GM23248 (cell line): ENCODE data around the gene SEC14L1. TPM values are rescaled to one million over a fixed set of nuclear protein-coding genes. Genes with fewer than 3 reads are reported as not detected.
"Not testable (repeated sequence)": the region's sequence is repeated elsewhere in the genome, so short reads cannot be mapped to it uniquely, and the experiment has no call there.

Source experiments
- DNase-seq: peaks from one replicate; pipeline ENCODE4 v3.0.0-alpha.2; 2015
- H2AFZ ChIP-seq: fragments of 200-600 bp; sonication (generic); 2 replicates; pipeline ENCODE4 v1.6.1; 2016; ENCODE audit warnings: antibody characterized with exemption
- H3F3A ChIP-seq: fragments of 200-600 bp; sonication (generic); 2 replicates; pipeline ENCODE4 v1.6.1; 2016; ENCODE audit warnings: mild to moderate bottlenecking, antibody characterized with exemption, mixed run types; ENCODE audit not compliant: insufficient read depth
- H3K27ac ChIP-seq: fragments of 200-600 bp; sonication (generic); 2 replicates; pipeline ENCODE4 v1.5.1; 2016; ENCODE audit warnings: mild to moderate bottlenecking
- H3K27me3 ChIP-seq: fragments of 200-600 bp; sonication (generic); replicated peaks from 2 replicates; pipeline ENCODE4 v1.6.1; 2016; ENCODE audit warnings: mild to moderate bottlenecking; ENCODE audit not compliant: insufficient read depth
- H3K36me3 ChIP-seq: fragments of 200-600 bp; sonication (generic); 2 replicates; pipeline ENCODE4 v1.6.1; 2016; ENCODE audit warnings: low read depth, mild to moderate bottlenecking
- H3K4me1 ChIP-seq: fragments of 200-600 bp; sonication (generic); 2 replicates; pipeline ENCODE4 v1.6.1; 2016; ENCODE audit warnings: mild to moderate bottlenecking; ENCODE audit not compliant: insufficient read depth
- H3K4me2 ChIP-seq: fragments of 200-600 bp; sonication (generic); one replicate; pipeline ENCODE4 v1.6.1; 2016; ENCODE audit warnings: mild to moderate bottlenecking; ENCODE audit not compliant: unreplicated experiment
- H3K4me3 ChIP-seq: fragments of 200-600 bp; sonication (generic); 2 replicates; pipeline ENCODE4 v1.5.1; 2016; ENCODE audit warnings: mild to moderate bottlenecking
- H3K79me2 ChIP-seq: fragments of 200-600 bp; sonication (generic); 2 replicates; pipeline ENCODE4 v1.6.1; 2016; ENCODE audit warnings: mild to moderate bottlenecking; ENCODE audit not compliant: insufficient read depth
- H3K9ac ChIP-seq: fragments of 200-600 bp; sonication (generic); 2 replicates; pipeline ENCODE4 v1.6.1; 2016; ENCODE audit warnings: mild to moderate bottlenecking
- H3K9me2 ChIP-seq: fragments of 200-600 bp; sonication (generic); 2 replicates; pipeline ENCODE4 v1.6.1; 2016; ENCODE audit warnings: mixed run types, mild to moderate bottlenecking, moderate library complexity; ENCODE audit not compliant: insufficient read depth
- H3K9me3 ChIP-seq: fragments of 200-600 bp; sonication (generic); one replicate; pipeline ENCODE4 v1.6.1; 2017; ENCODE audit warnings: low read depth
- H4K20me1 ChIP-seq: fragments of 200-600 bp; sonication (generic); 2 replicates; pipeline ENCODE4 v1.6.0; 2016; ENCODE audit not compliant: insufficient read depth
- EZH2 ChIP-seq: fragments of 200-600 bp; sonication (generic); IDR thresholded peaks from 2 replicates; pipeline ENCODE4 v1.6.1; 2018; ENCODE audit warnings: antibody characterized with exemption, mild to moderate bottlenecking; ENCODE audit not compliant: insufficient read depth, poor library complexity, severe bottlenecking
- EZH2phosphoT487 ChIP-seq: fragments of 200-600 bp; sonication (generic); IDR thresholded peaks from 2 replicates; pipeline ENCODE4 v1.6.1; 2018; ENCODE audit warnings: antibody characterized with exemption, moderate library complexity, mild to moderate bottlenecking, low read depth; ENCODE audit not compliant: insufficient read depth
- WGBS, 2 experiments: methylation state at CpG; one replicate each; pipeline ENCODE4 v1.1.6; 2015 to 2017; ENCODE audit warnings: low lambda C conversion rate in 2 of 2, low coverage in 1 of 2; ENCODE audit errors: missing lambda C conversion rate in 2 of 2; 5-methylcytosine and 5-hydroxymethylcytosine counted together
- in situ Hi-C: fragments of 300-500 bp; cut with MboI; formaldehyde crosslinking; loops from 2 replicates; pipeline ENCODE4 v1.15.0; 2020
- polyA plus RNA-seq: library from polyadenylated mRNA; unstranded; fragments of >200 nt; fragmentation: Nextera tagmentation; extraction: Ambion mirVana; gene quantifications from 2 replicates; pipeline ENCODE4 v1.2.1, GENCODE V29; 2016
- total RNA-seq: library from RNA; depleted of rRNA; stranded (reverse); fragments of >200 nt; shearing (Covaris generic); gene quantifications from 2 replicates; pipeline ENCODE4 v1.2.3, GENCODE V29; 2014

Gene SEC14L1
- total and polyA plus RNA-seq, 2 experiments from 2014 or later, result 24.4 to 26.8 TPM

DNA sequence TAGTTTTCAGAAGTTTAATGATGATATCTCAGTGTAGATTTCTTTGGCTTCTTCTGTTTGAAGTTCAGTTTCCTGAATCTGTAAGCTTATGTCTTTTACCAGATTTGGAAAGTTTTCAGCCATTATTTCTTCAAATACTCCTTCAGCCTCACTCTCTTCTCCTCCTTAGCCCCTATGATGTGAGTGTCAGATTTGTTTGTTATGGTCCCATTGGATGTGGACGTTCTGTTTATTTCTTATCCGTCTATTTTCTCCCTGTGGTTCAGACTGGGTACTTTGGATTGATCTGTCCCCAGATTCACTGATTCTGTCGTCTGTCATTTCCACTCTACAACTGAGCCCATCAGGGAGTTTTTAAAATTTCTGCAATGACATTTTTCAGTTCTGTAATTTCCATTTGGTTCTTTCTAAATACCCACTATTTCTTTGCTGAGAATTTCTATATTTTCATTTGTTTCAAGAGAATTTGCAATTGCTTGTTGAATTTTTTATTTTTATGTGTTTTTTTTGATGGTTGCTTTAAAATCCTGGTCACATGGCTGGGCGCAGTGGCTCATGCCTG, 110.9 kb downstream of the SEC14L1 start:
- Histone ChIP-seq H3K9me3 (no peaks in the 10 kb centered on the region), H3K79me2 (no peaks in the 10 kb centered on the region), H4K20me1 (no peaks in the 10 kb centered on the region), H3K4me2 (peak overlapping the region; percentile 51), H3K4me3 (no peak overlapping the region), H3K9me2 (no peaks in the 10 kb centered on the region), H3K9ac (peak overlapping the region; percentile 56; the same call in 1 of the 2 replicates), H3F3A (peaks cover 14% of the 10 kb centered on the region), H3K27ac (peak overlapping the region; percentile 73), H3K27me3 (no peaks in the 10 kb centered on the region), H3K4me1 (peaks cover 31% of the 10 kb centered on the region), H3K36me3 (no peaks in the 10 kb centered on the region), H2AFZ (peak overlapping the region; percentile 26)
- TF ChIP-seq EZH2 (no peak), EZH2phosphoT487 (no peak)
- in situ Hi-C loops, result no loop called here
- 69 to 71% methylated on average over 4 of the region's 4 CpGs for WGBS, 2 experiments
- no peak for DNase-seq

DNA sequence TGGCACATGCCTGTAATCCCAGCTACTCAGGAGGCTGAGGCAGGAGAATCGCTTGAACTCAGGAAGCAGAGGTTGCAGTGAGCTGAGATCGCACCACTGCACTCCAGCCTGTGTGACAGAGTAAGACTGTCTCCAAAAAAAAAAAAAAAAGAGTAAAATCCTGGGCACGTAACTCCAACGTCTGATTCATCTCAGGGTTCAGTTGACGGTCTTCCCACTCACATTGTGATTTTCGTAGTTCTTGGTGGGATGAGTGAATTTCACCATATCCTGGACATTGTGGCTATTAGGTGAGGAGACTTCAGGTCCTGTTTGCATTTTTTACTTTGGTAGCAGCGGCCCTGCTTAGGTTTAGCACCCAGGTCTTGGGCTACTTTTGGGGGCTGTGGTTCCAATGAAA, 111.5 kb downstream of the SEC14L1 start:
- 15 to 16% methylated on average over 7 of the region's 7 CpGs for WGBS, 2 experiments
- Histone ChIP-seq H3K9ac (peak overlapping the region; percentile 56; the same call in 1 of the 2 replicates), H3F3A (peaks cover 14% of the 10 kb centered on the region), H3K4me1 (peaks cover 31% of the 10 kb centered on the region), H2AFZ (peak overlapping the region; percentile 26), H3K27ac (peak overlapping the region; percentile 73), H3K4me2 (peak overlapping the region; percentile 51)
- H3K9me2 ChIP-seq, H4K20me1 ChIP-seq, H3K4me3 ChIP-seq, in situ Hi-C loops, H3K36me3 ChIP-seq, H3K79me2 ChIP-seq, H3K9me3 ChIP-seq, H3K27me3 ChIP-seq: not testable (repeated sequence)
- peak; percentile 87 for DNase-seq

DNA sequence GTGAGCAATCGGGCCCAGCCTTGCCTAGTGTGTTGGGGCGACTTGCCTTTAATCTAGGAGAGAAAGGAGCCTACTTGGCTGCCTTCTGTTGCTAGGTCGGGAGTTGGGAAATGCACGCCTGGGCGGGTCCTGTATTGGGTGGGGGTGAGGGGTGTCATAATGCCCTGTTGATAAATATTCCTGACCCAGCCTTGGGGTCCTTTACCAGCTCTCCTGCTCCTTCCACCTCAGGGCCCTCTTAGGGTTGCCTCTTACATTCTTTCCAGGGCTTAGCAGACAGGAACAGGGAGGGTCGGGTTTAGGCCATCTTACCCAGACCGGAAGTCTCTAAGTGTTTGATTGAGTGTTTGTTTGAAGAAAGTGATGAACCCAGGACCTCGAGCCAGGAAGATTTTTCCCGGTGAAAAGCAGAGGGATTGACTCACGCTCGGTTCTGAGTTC, 112.9 kb downstream of the SEC14L1 start:
- no peaks in the 10 kb centered on the region for H3K9me3 ChIP-seq
- H3K4me2 ChIP-seq, result no peak overlapping the region
- DNase-seq, result no peak
- H3K27me3 ChIP-seq, result no peaks in the 10 kb centered on the region
- H3K4me1 ChIP-seq, result peaks cover 31% of the 10 kb centered on the region
- H4K20me1 ChIP-seq, result no peaks in the 10 kb centered on the region
- no peaks in the 10 kb centered on the region for H3K36me3 ChIP-seq
- H2AFZ ChIP-seq, result no peak overlapping the region
- H3K79me2 ChIP-seq, result no peaks in the 10 kb centered on the region
- peaks cover 14% of the 10 kb centered on the region for H3F3A ChIP-seq
- TF ChIP-seq EZH2, result no peak
- no peak for TF ChIP-seq EZH2phosphoT487
- no peak overlapping the region for H3K27ac ChIP-seq
- no peaks in the 10 kb centered on the region for H3K9me2 ChIP-seq
- no peak overlapping the region for H3K9ac ChIP-seq
- H3K4me3 ChIP-seq, result no peak overlapping the region
- in situ Hi-C loops, result no loop called here
- 68 to 80% methylated on average over 9 to 11 of the region's 11 CpGs for WGBS, 2 experiments

DNA sequence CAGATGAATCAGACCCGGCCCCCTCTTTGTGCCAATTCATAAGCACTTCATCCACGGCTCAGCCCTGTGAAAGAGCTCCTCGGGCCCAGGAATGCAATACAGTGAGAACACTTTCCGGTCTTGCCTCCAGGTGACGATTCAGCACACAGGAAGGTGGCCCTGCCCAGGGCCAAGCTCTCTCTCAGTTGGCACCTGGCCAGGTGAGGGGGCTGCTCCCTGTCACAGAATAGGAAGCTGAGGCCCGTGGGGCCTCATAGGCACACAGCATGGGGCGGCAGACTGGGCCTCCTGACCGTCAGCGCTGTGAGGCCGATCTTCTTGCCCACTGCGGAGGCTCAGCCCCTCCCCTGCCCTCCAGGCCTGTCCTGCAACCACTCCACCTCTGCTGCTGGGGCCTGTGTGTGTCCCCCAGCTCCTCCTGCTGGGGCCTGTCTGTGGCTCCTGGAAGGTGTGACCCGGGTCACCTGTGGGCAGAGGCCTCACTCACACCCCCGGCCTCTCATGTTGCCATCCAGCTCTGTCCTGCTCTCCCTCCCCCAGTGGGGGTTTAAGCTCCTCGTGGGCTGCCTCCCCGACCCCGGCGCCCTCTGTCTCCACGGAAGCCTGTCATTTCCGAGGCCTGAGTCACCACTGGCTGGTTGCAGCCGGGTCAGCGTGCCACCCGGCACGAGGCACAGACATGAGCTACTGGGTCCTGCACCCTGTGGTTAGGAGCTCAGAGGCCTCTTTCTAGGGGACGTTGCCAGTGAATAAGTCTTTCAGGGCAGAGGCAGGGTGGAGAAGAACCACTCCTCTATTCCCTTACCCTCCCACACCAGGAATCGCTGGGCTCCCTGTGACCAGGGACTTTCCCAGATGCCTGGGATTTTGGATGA, 114.4 kb downstream of the SEC14L1 start:
- Histone ChIP-seq H2AFZ (no peak overlapping the region), H3K9ac (peak overlapping the region; percentile 57), H3K4me1 (peaks cover 31% of the 10 kb centered on the region), H3K27ac (peak overlapping the region; percentile 71), H3K9me2 (no peaks in the 10 kb centered on the region), H4K20me1 (no peaks in the 10 kb centered on the region), H3K9me3 (no peaks in the 10 kb centered on the region), H3F3A (peaks cover 14% of the 10 kb centered on the region), H3K79me2 (no peaks in the 10 kb centered on the region), H3K36me3 (no peaks in the 10 kb centered on the region), H3K4me3 (no peak overlapping the region), H3K27me3 (no peaks in the 10 kb centered on the region), H3K4me2 (peak overlapping the region; percentile 28)
- in situ Hi-C loops, result no loop called here
- DNase-seq, result peak; percentile 97
- TF ChIP-seq EZH2phosphoT487 (no peak), EZH2 (no peak)
- 33 to 52% methylated on average over 23 to 24 of the region's 25 CpGs for WGBS, 2 experiments

DNA sequence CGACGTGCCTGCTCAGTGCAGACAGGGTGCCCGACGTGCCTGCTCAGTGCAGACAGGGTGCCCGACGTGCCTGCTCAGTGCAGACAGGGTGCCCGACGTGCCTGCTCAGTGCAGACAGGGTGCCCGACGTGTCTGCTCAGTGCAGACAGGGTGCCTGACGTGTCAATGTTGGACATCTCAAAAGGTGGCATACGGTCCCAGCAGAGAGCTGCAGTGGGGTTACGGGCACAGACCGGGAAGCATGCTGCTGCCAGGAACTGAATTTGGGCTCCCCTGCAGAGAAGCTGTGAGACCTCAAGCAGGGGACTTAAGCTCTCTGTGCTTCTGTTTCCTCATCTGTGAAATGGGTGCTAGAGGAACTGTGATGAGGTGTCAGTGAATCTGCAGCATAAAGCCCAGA, 115.2 kb downstream of the SEC14L1 start:
- H3K79me2 ChIP-seq, H3K9me2 ChIP-seq, H4K20me1 ChIP-seq, H3K9me3 ChIP-seq, H3K4me2 ChIP-seq, H3K36me3 ChIP-seq, H3K4me3 ChIP-seq, H3K27me3 ChIP-seq, H2AFZ ChIP-seq, DNase-seq, in situ Hi-C loops: not testable (repeated sequence)
- Histone ChIP-seq H3F3A (peaks cover 14% of the 10 kb centered on the region), H3K9ac (peak overlapping the region; percentile 57), H3K4me1 (peaks cover 31% of the 10 kb centered on the region), H3K27ac (peak overlapping the region; percentile 71)
- WGBS, 2 experiments, result 91 to 97% methylated on average over 10 to 14 of the region's 14 CpGs
